Measurements from ENCODE around the gene ANKUB1. TPM values are rescaled to one million over a fixed set of nuclear protein-coding genes. Genes with fewer than 3 reads are reported as not detected.

The ANKUB1 gene
- total RNA-seq, 1 experiment from 2014 or later = not detected

GRCh38 chr3:149751551-149751950, 40.8 kb downstream of the ANKUB1 start:
- Mint-ChIP-seq H3K4me1 (ENCODE audit: low read depth, unreplicated experiment) (no peaks in the 10 kb centered on the region), H3K36me3 (ENCODE audit: insufficient read depth, unreplicated experiment) (peaks cover 28% of the 10 kb centered on the region), H3K27ac (ENCODE audit: unreplicated experiment) (peak overlapping the region; percentile 96), H3K9me3 (ENCODE audit: unreplicated experiment) (no peaks in the 10 kb centered on the region), H3K4me3 (ENCODE audit: unreplicated experiment) (peak overlapping the region; percentile 96), H3K27me3 (ENCODE audit: insufficient read depth, unreplicated experiment) (no peaks in the 10 kb centered on the region)
- BruUV-seq (replicated peaks) = no TSS peak
- CTCF ChIA-PET = interaction anchor here (1.1 to 1.6 kb wide), 2 partner anchors 182 to 221 kb away, joined by 4 to 6 read pairs; no protein-coding TSS in a partner anchor
- TF ChIP-seq CTCF (IDR thresholded peaks at IDR 0.05; ENCODE audit: insufficient read depth in 1 of 2, low read depth in 1 of 2, low read length in 1 of 2, severe bottlenecking in 1 of 2, unreplicated experiment in 1 of 2) = no peak
- no peaks in the 10 kb centered on the region for H3K4me1 ChIP-seq
- POLR2A ChIA-PET = interaction anchor here (1.1 kb wide), 1 partner anchor 62 kb away, joined by 4 read pairs; no protein-coding TSS in a partner anchor
- peak overlapping the region; percentile 64 for H3K4me3 ChIP-seq (ENCODE audit: low read depth, low read length)
- peaks cover 2% of the 10 kb centered on the region for H3K36me3 ChIP-seq (ENCODE audit: control insufficient read depth, insufficient read depth, low read length)
- DNase-seq = no peak
- intact Hi-C loops (cut with micrococcal nuclease; ENCODE audit: unreplicated experiment) = loop anchor here (5.0 kb wide), 1 partner anchor 61 kb away; the partner anchor contains the start of gene RNF13
- no peaks in the 10 kb centered on the region for H3K27me3 ChIP-seq (replicated peaks; ENCODE audit: control insufficient read depth, insufficient read depth, low read length)
- H3K9me3 ChIP-seq = no peaks in the 10 kb centered on the region

- Mint-ChIP-seq H3K27ac (ENCODE audit: unreplicated experiment) (no peak overlapping the region), H3K4me1 (ENCODE audit: low read depth, unreplicated experiment) (no peaks in the 10 kb centered on the region), H3K4me3 (ENCODE audit: unreplicated experiment) (no peak overlapping the region), H3K27me3 (ENCODE audit: insufficient read depth, unreplicated experiment) (no peaks in the 10 kb centered on the region), H3K9me3 (ENCODE audit: unreplicated experiment) (no peaks in the 10 kb centered on the region), H3K36me3 (ENCODE audit: insufficient read depth, unreplicated experiment) (peaks cover 53% of the 10 kb centered on the region)
- no TSS peak for BruUV-seq (replicated peaks)
- no peaks in the 10 kb centered on the region for H3K27me3 ChIP-seq (replicated peaks; ENCODE audit: control insufficient read depth, insufficient read depth, low read length)
- intact Hi-C loops (cut with micrococcal nuclease; ENCODE audit: unreplicated experiment) = no loop called here
- H3K4me1 ChIP-seq = peaks cover 3% of the 10 kb centered on the region
- no peak for TF ChIP-seq CTCF (IDR thresholded peaks at IDR 0.05; ENCODE audit: insufficient read depth in 1 of 2, low read depth in 1 of 2, low read length in 1 of 2, severe bottlenecking in 1 of 2, unreplicated experiment in 1 of 2)
- ChIA-PET POLR2A (no interaction called here), CTCF (no interaction called here)
- peaks cover 2% of the 10 kb centered on the region for H3K36me3 ChIP-seq (ENCODE audit: control insufficient read depth, insufficient read depth, low read length)
- no peaks in the 10 kb centered on the region for H3K9me3 ChIP-seq
- DNase-seq = no peak
- no peak overlapping the region for H3K4me3 ChIP-seq (ENCODE audit: low read depth, low read length)
Observed at GRCh38 chr3:149744606-149745005, 47.7 kb downstream of the ANKUB1 start.

- POLR2A ChIA-PET = no interaction called here
- intact Hi-C loops (cut with micrococcal nuclease; ENCODE audit: unreplicated experiment) = no loop called here
- no peak overlapping the region for H3K4me3 ChIP-seq (ENCODE audit: low read depth, low read length)
- BruUV-seq (replicated peaks) = no TSS peak
- no peak for DNase-seq
- Mint-ChIP-seq H3K4me1 (ENCODE audit: low read depth, unreplicated experiment) (no peaks in the 10 kb centered on the region), H3K27me3 (ENCODE audit: insufficient read depth, unreplicated experiment) (no peaks in the 10 kb centered on the region), H3K4me3 (ENCODE audit: unreplicated experiment) (no peak overlapping the region), H3K9me3 (ENCODE audit: unreplicated experiment) (no peaks in the 10 kb centered on the region), H3K36me3 (ENCODE audit: insufficient read depth, unreplicated experiment) (peaks cover 48% of the 10 kb centered on the region), H3K27ac (ENCODE audit: unreplicated experiment) (no peak overlapping the region)
- CTCF ChIA-PET = no interaction called here
- H3K36me3 ChIP-seq (ENCODE audit: control insufficient read depth, insufficient read depth, low read length) = peaks cover 2% of the 10 kb centered on the region
- no peaks in the 10 kb centered on the region for H3K9me3 ChIP-seq
- H3K4me1 ChIP-seq = peaks cover 3% of the 10 kb centered on the region
- no peaks in the 10 kb centered on the region for H3K27me3 ChIP-seq (replicated peaks; ENCODE audit: control insufficient read depth, insufficient read depth, low read length)
- no peak for TF ChIP-seq CTCF (IDR thresholded peaks at IDR 0.05; ENCODE audit: insufficient read depth in 1 of 2, low read depth in 1 of 2, low read length in 1 of 2, severe bottlenecking in 1 of 2, unreplicated experiment in 1 of 2)
Observed at GRCh38 chr3:149744151-149744550, 48.2 kb downstream of the ANKUB1 start.

All from Caco-2 (cell line).